HG02642 (cell line): ENCODE data around the gene FAF2.
"Not testable (repeated sequence)": the region's sequence is repeated elsewhere in the genome, so short reads cannot be mapped to it uniquely, and the experiment has no call there.

ENCODE experiments used
- ATAC-seq: cut with Tn5 transposase; IDR thresholded peaks from one replicate; pipeline ENCODE4 v1.9.1; 2021; ENCODE audit warnings: mild to moderate bottlenecking; ENCODE audit not compliant: unreplicated experiment, poor library complexity

Gene FAF2, protein sequence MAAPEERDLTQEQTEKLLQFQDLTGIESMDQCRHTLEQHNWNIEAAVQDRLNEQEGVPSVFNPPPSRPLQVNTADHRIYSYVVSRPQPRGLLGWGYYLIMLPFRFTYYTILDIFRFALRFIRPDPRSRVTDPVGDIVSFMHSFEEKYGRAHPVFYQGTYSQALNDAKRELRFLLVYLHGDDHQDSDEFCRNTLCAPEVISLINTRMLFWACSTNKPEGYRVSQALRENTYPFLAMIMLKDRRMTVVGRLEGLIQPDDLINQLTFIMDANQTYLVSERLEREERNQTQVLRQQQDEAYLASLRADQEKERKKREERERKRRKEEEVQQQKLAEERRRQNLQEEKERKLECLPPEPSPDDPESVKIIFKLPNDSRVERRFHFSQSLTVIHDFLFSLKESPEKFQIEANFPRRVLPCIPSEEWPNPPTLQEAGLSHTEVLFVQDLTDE

GRCh38 chr5:176447978-176448608 is at the start of gene FAF2:
FAF2 (plus strand) TSS chr5:176448385; CDS start chr5:176448408, 23 bp downstream.
- peak; percentile 92 for ATAC-seq

DNA sequence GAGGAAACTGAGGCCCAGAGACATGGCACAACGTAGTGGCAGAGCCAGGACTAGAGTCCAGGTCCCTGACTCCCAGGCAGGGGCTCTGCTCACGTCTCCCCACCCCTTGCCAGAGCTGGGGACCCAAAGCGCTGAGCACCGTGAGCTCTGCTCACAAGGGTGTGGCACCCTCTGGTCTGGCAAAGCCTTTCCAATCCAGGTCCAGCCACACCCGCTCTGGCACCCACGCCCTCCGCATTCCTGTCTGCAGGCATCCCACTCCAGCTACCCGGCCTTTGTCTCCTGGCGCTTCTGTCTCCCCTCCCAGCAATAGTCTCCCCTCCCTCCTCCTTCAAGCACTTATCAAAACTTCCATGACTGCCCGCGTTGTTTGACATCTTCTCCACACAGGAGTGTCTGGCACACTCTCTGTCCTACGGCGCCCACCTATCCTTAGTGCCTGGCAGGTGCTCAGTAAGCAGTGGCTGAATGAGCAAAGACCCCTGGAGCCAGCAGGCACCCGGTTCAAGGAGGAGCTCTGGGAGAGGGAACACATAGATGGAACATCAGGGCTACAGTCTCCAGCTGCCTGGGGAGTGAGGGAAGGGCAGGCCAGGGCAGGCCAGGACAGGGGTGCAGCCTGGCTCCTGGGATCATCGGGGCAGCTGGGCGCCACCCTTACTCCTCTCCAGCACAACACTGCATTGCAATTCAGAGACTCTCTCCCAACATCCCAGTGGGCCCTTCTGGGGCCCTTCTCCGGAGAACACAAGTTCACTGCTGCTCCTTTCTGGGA is 47.6 kb upstream of the FAF2 start:
- no peak for ATAC-seq

- no peak for ATAC-seq
Measured at GRCh38 chr5:176401281-176402205, 46.6 kb upstream of the FAF2 start.

GRCh38 chr5:176405656-176406435 is 42.3 kb upstream of the FAF2 start:
- ATAC-seq: no peak

DNA sequence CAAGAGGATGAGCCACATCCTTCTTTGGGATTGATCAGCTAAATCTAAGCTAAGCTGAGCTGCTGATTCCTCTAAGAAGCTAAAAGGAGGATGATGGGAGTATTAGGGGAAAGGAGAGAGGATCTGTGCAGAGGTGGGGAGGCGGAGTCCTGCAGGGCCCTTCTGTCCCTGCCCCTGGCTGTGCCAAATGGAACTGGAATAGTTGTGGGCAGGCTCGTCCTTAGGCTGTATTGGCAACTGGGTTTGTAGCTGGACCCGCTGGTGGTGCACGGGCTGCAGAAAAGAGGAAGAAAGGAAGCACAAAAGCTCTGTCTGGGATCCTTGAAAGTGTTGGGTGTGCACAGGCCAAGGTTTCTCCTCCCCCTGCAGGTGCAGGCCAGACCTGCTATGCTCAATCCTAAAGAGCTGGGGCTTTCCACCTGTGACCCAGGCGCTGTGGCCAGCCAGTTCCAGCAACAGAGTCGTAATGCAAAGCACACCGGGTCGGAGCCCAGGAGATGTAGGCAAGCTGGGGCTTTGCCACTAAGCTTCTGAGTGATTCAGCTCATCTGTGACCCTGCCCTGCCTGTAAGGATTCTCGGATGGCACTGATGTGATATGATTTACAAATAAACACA is 41.6 kb upstream of the FAF2 start:
- ATAC-seq: no peak

- no peak for ATAC-seq
Measured at GRCh38 chr5:176407456-176408251, 40.5 kb upstream of the FAF2 start.

GRCh38 chr5:176408252-176408573 is 40.0 kb upstream of the FAF2 start:
- ATAC-seq: not testable (repeated sequence)

DNA sequence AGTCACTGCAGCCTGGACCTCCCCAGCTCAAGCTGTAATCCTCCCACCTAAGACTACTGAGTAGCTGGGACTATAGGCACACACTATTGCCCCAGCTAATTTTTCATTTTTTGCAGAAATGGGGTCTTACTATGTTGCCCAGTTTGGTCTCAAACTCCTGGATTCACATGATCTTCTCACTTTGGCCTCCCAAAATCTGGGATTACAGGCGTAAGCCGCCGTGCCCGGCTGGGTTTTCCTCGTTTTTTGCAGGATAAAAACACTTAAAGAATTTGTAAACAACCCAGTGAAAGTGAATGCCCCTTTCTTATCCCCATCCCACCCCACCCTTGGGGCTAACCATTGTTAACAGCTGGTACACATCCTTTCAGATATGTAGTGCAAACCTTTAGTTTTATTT is 39.6 kb upstream of the FAF2 start:
- no peak for ATAC-seq

DNA sequence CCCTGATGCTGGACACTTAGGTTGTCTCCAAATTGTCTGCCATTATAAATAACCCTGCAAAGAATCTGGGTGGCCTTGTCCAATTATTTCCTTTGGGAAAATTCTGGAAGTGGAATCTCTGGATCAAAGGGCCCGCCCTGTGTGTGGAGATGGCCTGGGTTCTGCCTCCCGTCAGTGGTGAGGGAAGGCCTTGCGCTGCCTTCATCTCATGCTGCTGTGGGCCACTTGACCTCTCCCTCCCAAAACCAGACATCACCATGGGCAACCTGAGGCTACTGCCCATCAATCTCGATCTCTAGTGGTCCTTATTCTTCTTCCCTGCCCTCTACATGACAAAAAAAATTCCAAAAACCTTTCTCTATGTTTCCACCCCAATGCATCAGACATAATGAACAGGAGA is 38.4 kb upstream of the FAF2 start:
- ATAC-seq: no peak

GRCh38 chr5:176410486-176411180 is 37.6 kb upstream of the FAF2 start:
- ATAC-seq: no peak

- no peak for ATAC-seq
Measured at GRCh38 chr5:176412517-176413254, 35.5 kb upstream of the FAF2 start.

DNA sequence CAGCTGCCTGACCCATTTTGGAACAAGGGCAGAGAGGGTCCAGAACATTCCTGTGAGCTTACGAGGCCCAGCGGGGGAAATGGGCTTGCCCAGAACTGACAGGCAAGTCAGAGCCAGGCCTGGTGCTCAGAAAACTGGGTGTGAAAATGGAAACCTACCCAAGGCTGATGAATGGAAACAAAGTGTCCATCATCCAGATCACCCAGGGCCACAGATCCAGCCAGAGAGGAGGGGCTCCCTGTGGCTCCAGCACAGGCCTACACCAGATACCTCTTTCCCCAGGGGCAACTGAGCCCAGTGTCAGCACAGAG is 35.0 kb upstream of the FAF2 start:
- ATAC-seq: no peak

DNA sequence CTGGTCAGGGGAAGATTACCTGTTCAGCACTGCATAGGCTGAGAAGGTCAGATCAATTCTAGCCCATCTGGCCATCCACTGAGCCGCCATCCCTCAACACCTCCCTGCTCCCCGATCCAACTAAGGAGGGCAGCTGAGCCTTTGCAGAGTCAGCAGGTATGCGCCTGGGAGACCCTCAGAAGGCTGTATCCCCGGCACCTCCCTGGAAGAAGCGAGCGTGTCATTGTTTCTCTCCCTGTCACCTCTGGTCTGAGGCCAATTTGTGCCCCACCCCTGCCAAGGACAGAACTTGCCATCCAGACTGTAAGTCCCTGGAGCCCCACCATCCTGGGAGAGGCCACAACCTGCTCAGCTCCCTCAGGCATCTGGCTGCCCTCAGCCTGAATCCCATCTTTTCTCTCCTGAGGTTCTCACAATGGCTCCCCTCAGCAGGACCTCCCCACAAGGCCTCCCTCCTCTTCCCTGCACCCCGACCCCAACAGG is 34.4 kb upstream of the FAF2 start:
- no peak for ATAC-seq

DNA sequence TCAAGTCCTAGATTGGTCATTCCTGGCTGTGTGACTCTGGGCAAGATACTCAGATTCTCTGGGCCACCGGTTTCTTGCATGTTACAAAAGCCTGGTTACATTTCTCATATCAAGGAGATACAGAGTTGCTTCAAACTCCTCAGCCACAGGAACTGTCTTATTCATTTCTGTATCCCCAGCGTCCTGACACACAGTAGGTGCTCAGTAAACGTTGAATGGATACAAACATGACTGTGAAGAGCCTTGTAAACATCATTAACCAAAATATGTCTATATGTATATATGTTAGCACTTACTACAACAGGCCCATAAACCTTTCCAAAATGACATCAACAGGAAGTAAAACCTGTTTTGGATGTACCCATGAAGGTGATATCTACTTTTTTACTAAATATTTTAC is 33.5 kb upstream of the FAF2 start:
- no peak for ATAC-seq

DNA sequence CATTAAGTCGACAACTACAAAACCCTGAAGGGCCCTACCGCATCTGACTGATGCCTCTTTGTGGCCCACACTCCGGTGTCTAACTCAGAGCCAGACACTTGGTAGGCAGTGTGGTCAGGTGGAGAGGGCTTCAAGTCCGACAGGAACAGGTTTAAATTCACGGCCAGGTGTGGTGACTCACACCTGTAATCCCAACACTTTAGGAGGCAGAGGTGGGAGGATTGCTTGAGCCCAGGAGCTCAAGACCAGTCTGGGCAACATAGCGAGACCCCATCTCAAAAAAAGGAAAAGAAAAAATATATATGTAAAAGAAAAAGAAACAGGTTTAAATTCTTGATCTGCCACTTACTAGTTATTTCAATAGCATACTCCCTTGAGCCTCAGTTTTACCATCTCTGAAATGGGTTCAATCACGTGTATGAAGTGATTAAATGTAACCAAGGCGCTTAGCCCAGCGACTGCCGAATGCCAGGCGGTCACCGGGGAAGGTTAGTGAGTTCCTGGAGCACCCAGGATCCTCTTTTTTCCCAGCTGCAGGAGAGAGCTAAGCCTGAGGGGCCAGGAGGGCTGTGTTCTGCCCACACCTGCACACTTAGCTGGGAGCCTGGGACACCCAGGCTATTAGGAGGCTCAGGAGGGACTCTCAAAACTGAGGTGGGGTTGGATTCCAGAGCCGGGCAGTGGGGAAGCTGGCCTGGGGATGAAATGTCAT is 32.8 kb upstream of the FAF2 start:
- no peak for ATAC-seq
